Measurements from ENCODE around the gene KRTAP5-8. TPM values are rescaled to one million over a fixed set of nuclear protein-coding genes. Genes with fewer than 3 reads are reported as not detected.
"Not testable (repeated sequence)": the region's sequence is repeated elsewhere in the genome, so short reads cannot be mapped to it uniquely, and the experiment has no call there.

KRTAP5-8 gene, protein sequence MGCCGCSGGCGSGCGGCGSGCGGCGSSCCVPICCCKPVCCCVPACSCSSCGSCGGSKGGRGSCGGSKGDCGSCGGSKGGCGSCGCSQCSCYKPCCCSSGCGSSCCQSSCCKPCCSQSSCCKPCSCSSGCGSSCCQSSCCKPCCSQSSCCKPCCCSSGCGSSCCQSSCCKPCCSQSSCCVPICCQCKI
- not detected for polyA plus RNA-seq (2013, experiment 1 of 2; ENCODE audit: insufficient read length)
- polyA plus RNA-seq (2013, experiment 2 of 2; ENCODE audit: insufficient read length) = not detected

DNA sequence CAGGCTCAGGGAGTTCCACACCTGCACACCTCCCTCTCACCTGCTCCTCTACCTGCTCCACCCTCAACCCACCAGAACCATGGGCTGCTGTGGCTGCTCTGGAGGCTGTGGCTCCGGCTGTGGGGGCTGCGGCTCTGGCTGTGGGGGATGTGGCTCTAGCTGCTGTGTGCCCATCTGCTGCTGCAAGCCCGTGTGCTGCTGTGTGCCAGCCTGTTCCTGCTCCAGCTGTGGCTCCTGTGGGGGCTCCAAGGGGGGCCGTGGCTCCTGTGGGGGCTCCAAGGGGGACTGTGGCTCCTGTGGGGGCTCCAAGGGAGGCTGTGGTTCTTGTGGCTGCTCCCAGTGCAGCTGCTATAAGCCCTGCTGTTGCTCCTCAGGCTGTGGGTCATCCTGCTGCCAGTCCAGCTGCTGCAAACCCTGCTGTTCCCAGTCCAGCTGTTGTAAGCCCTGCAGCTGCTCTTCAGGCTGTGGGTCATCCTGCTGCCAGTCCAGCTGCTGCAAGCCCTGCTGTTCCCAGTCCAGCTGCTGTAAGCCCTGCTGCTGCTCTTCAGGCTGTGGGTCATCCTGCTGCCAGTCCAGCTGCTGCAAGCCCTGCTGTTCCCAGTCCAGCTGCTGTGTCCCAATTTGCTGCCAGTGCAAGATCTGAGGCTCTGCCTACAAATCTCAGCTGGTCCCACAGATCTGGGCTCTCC, at the start of gene KRTAP5-8:
Gene KRTAP5-8 (plus strand): TSS at position 49 of the 689 bp plus-strand sequence. CDS start 31 bp downstream, at position 80.
- not testable (repeated sequence) for DNase-seq

DNA sequence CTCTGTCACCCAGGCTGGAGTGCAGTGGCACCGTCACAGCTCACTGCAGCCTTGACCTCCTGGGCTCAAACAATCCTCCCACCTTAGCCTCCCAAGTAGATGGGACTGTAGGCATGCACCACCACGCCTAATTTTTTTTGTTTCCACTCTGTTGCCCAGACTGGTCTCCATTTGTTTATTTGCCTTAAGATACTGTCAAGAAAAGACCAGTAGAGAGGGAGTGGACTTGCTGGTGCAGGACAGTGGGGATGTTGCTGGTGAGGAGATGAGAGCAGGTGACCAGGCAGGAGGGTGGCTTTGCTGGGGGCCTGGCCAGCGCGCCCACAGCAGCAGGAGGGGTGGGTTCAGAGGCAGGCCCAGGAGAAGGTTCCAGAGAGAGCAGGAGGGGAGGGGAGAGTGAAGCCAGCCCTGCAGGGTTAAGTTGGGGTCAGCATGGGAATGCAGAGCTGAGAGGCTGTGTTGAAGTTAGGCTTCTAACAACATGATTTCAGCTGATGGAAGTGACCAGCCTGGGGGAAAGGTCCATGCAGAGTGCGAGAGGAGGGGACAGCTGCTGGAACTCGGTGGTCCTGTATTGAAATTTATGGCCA, 49.0 kb upstream of the KRTAP5-8 start:
- DNase-seq = no peak

- peak; percentile 5 for DNase-seq
Observed at GRCh38 chr11:71489311-71490043, 48.3 kb upstream of the KRTAP5-8 start.

DNA sequence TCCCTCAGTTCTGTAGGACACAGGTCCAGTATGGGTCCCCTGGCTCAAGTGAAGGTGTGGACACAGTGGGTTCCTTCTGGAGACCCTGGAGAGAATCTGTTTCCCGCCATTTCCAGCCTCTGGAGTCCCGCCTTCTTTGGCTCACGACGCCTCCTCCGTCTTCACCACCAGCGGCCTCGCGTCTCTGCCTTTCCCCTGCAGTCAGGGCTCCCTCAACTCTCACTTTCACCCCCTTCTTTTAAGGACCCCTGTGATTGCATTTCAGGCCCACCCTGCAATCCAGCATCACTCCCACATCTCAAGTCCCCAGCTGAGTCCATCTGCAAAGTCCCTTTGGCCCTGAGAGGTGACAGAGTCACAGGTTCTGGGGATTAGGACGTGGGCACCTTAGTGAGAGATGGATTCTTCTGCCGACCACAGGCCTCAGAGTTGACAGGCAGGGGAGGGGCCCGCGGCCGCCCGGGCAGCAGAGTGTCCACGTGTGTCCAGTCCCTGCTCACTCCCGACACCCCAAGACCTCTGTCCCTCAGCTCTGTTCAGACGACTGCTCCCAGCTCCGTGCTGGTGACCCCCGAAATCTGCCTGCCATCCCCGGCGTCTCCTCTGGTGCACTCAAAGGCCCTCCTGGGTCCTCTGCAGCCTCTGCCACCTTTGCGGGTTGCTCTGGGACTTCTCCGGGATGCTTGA, 47.6 kb upstream of the KRTAP5-8 start:
- DNase-seq = no peak

DNA sequence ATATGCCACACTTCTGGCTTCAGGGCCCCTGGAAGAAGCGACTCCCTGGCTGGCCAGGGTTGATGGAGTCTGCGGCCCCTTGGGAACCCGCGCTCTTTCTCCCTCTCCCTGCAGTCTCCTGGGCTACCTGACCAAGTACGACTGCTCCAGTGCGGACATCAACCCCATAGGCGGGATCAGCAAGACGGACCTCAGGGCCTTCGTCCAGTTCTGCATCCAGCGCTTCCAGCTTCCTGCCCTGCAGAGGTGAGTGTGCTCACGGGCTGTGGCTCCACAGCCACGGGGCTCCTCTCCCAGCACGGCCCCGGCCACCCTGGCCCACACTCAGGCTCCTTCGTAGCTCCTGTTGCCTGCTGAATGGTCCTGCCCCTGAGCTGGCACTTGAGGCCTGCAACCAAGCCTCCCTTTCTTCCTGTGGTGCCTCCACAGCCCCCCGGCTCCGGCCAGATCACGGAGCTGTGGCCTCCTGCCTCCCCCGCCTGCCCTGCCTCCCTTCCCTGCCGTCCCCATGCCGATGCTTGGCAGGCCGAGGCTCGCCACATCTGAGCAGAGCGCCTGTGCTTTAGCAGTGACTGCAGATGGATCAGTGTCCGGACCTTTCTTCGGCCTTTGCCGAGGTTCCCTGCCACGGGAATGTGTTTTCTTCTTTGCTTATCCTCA, 47.0 kb upstream of the KRTAP5-8 start:
- no peak for DNase-seq

DNA sequence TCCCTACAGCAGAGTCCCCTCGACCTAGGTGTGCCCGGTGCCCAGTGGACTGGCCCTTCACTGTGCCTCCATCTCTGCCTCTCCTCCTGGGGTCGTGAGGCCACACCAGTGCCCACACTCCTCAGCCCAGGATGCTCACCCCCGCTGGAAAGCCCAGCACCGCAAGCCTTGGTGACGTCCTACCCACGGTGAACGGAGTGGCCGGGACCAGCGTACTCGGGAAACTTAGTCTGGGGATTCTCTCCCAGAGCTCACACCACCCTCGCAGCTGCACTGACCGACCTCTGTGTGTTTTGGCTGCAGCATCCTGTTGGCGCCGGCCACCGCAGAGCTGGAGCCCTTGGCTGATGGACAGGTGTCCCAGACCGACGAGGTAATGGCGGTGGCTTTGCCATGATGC, 46.3 kb upstream of the KRTAP5-8 start:
- no peak for DNase-seq

GRCh38 chr11:71491940-71492339, 45.9 kb upstream of the KRTAP5-8 start:
- no peak for DNase-seq

- no peak for DNase-seq
Observed at GRCh38 chr11:71495286-71496230, 42.3 kb upstream of the KRTAP5-8 start.

DNA sequence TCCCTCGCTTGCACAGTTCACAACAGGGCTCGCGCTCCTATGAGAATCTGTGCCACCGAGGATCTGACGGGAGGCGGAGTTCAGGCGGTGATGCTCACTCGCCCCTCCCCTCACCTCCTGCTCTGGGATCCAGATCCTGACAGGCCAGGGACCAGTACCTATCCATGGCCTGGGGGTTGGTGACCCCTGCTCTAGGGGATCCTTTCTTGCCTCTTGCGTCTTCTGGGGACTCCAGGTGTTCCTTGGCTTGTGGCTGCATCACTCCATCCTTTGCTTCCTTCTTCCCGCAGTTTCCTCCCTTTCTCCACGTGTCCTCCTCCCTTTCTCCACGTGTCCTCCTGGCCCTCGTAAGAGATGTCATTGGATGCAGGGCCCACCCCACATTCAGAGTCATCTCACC, 41.4 kb upstream of the KRTAP5-8 start:
- no peak for DNase-seq

DNA sequence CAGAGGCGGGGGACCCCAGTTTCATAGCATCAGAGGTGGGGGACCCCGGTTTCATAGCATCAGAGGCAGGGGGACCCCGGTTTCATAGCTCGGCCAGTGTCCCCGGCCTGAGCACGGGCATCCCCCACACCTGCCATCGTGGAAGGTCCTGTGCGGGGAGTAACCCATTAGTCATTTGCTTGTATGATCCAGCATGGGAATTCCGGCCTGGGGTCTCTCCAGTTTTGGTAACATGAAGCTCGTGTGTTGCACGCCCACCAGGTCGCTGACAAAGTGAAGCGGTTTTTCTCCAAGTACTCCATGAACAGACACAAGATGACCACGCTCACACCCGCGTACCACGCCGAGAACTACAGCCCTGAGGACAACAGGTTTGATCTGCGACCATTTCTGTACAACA, 39.7 kb upstream of the KRTAP5-8 start:
- no peak for DNase-seq

DNA sequence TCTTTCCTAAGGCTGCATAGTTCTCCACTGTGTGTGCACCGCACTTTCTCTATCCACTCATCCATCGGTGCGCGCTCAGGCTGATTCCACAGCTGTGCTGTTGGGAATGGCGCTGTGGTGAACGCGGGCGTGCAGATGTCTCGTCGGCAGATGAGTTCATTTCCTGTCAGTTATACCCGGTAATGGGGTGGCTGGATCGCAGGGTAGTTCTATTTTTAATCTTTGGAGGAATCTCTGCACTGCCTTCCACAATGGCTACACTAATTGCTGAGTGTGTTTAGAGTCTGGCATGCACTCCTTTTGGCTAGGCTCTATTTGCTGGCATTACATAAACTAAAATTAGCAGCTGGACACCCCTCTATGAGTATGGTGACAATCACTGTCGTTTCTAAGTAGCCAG, 38.7 kb upstream of the KRTAP5-8 start:
- no peak for DNase-seq

GRCh38 chr11:71499546-71499945, 38.3 kb upstream of the KRTAP5-8 start:
- no peak for DNase-seq

GRCh38 chr11:71500601-71501021, 37.2 kb upstream of the KRTAP5-8 start:
- no peak for DNase-seq

GRCh38 chr11:71501071-71501985, 36.5 kb upstream of the KRTAP5-8 start:
- DNase-seq = no peak

GRCh38 chr11:71502026-71502425, 35.8 kb upstream of the KRTAP5-8 start:
- no peak for DNase-seq

DNA sequence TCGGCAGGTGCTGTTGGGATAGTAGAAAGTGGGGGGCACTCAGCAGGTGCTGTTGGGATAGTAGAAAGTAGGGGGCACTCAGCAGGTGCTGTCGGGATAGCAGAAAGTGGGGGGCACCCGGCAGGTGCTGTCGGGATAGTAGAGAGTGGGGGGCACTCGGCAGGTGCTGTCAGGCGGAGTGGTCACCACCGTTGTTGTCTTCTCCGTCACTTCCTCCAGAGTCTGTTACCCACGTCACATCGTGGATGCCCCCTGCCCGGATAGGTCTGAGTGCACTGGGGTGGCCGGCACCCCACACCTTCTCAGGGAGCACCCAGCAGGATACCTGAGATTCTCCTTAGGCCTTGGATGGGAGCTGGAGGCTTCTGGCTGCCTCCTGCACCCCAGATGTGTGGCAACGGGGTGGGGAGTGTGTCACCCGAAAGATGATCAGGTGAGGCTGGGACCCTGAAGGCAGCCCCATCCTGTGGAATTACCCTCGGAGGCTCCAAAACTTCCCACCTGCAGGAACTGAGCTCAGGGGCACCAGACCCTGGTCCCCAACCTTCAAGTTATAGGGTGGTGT, 34.9 kb upstream of the KRTAP5-8 start:
- DNase-seq = no peak

DNA sequence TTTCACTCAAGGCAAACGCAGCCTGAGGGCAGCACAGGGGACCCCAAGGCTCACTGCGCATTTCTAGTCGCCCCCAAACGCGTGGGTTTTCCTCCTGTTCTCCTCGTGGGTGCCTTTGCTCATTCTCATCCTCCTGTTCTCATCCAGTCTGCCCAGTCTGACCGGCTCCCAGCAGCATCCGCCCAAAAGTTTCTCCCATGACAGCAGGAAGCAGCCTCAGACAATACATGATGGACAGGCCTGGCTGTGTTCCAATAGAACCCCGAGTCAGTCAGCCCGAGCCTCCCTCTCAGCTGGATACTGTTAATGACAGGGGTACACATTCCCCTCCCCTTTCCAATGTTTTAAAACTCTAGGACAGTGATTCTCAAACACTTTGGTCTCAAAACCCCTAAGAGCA, 33.3 kb upstream of the KRTAP5-8 start:
- no peak for DNase-seq

GRCh38 chr11:71505001-71505400, 32.8 kb upstream of the KRTAP5-8 start:
- no peak for DNase-seq

- DNase-seq = no peak
Observed at GRCh38 chr11:71505781-71506180, 32.0 kb upstream of the KRTAP5-8 start.
